Motor neuron (in vitro differentiated cells): ENCODE measurements around the gene ABTB1. TPM values are rescaled to one million over a fixed set of nuclear protein-coding genes. Genes with fewer than 3 reads are reported as not detected.

Experiments used
- ATAC-seq, 8 experiments: fragments of 200-7000 bp; cut with Tn5 transposase; replicated peaks in 6 of 8; 2 replicates each; pipeline ENCODE4 v1.8.0; 2021; ENCODE audit warnings: mild to moderate bottlenecking in 8 of 8, moderate library complexity in 8 of 8
- H3K27ac ChIP-seq, 2 donors: fragments of 250-450 bp; sonication (Bioruptor Pico); 2 replicates each; pipeline ENCODE4 v1.9.0; 2021; ENCODE audit warnings: antibody characterized with exemption in 2 of 2, mild to moderate bottlenecking in 2 of 2, moderate library complexity in 1 of 2
- H3K4me1 ChIP-seq, 2 donors: fragments of 250-450 bp; sonication (Bioruptor Pico); replicated peaks in 1 of 2; 2 replicates each; pipeline ENCODE4 v1.6.1; 2021; ENCODE audit warnings: antibody characterized with exemption in 2 of 2, mild to moderate bottlenecking in 2 of 2, moderate library complexity in 1 of 2
- H3K4me3 ChIP-seq, 5 donors: fragments of 250-450 bp; sonication (Bioruptor Pico); 2 replicates each; pipeline ENCODE4 v1.9.0; 2021; ENCODE audit warnings: antibody characterized with exemption in 5 of 5, mild to moderate bottlenecking in 5 of 5, moderate library complexity in 4 of 5
- WGBS, 10 experiments: fragments of 450-650 bp; shearing (Covaris generic); methylation state at CpG; one replicate each; pipeline ENCODE4 v1.0.0; 2022; 5-methylcytosine and 5-hydroxymethylcytosine counted together
- in situ Hi-C, 9 experiments: fragments of 400-800 bp; cut with MboI; loops; one replicate each; pipeline ENCODE4 v1.15.0; 2021; ENCODE audit warnings: low sequenced_read_pairs in 9 of 9, low pct_unique_long_range_greater_than_20kb in 2 of 9; ENCODE audit not compliant: unreplicated experiment in 9 of 9
- total RNA-seq, 8 experiments: library from RNA; unstranded; fragments of 300-600 nt; gene quantifications; 2 replicates each; pipeline versions ENCODE4 v1.2.3 to v1.2.4, GENCODE V29; 2022

Gene ABTB1
- total RNA-seq, 8 experiments from 2014 or later, result 0.60 to 61.4 (median 3.0) TPM

DNA sequence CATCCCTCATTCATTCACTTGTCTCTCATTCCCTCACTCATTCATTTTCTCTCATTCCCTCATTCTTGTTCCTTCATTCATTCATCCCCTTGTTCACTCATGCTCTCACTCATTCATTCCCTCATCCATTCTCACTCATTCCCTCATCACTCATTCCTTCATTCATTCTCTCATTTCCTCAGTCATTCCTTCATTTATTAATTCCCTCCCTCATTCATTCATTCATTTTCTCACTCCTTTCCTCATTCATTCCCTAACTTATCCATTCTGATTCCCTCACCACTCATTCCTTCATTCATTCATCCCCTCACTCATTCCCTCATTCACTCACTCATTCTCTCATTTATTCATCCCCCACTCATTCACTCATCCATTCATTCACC, 13.8 kb downstream of the ABTB1 start:
- Histone ChIP-seq H3K4me1 (peaks cover 0 to 4% of the 10 kb centered on the region in 2 donors), H3K27ac (no peak overlapping the region), H3K4me3 (no peak overlapping the region)
- in situ Hi-C loops, result loop anchor here in 1 of 9 experiments (25.0 kb wide), 1 partner anchor 276 kb away; no protein-coding TSS in a partner anchor
- no peak for ATAC-seq

DNA sequence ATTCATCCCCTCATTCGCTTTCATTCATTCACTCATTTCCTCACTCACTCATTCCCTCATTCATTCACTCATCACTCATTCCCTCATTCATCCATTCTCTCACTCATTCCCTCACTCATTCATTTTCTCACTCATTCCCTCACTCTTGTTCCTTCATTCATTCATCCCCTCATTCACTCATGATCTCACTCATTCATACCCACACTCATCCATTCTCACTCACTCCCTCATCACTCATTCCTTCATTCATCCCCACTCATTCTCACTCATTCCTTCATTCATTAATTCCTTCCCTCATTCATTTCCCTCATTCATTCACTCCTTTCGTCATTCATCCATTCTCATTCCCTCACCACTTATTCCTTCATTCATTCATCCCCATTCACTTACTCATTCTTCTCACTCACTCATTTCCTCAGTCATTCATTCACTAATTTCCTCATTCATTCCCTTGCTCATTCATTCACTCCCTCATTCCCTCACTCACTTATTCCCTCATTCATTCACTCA, 14.5 kb downstream of the ABTB1 start:
- in situ Hi-C loops, result loop anchor here in 1 of 9 experiments (25.0 kb wide), 1 partner anchor 275 kb away; no protein-coding TSS in a partner anchor
- no peak for ATAC-seq
- Histone ChIP-seq H3K4me3 (no peak overlapping the region), H3K27ac (no peak overlapping the region), H3K4me1 (peaks cover 0 to 4% of the 10 kb centered on the region in 2 donors)
- 78 to 100% (median 94%) methylated on average over 1 to 2 of the region's 2 CpGs for WGBS, 10 experiments

DNA sequence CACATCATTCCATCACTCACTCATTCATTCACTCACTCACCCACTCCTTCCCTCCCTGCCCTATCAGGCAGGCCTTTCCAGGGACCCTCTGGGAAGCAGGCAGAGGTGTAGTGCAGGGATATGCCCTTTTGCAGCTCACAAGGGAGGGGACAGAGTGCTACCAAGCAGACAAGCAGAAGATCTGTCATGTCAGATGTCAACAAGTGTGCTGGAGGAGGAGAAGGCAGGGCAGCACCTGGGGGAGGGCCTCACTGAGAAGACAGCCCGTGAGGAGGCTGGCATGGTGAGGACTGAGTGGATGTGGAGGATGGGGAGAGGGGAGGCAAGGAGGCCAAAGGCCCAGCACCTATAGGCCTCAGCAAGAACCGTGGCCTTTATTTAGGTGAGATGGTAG, 15.3 kb downstream of the ABTB1 start:
- Histone ChIP-seq H3K4me3 (no peak overlapping the region), H3K4me1 (peaks cover 0 to 4% of the 10 kb centered on the region in 2 donors), H3K27ac (no peak overlapping the region)
- ATAC-seq, result peak in 2 of 8 experiments; percentile 4 to 6
- 40 to 100% (median 40%) methylated on average over 1 of the region's 2 CpGs; no CpG with 5 or more reads in 7 of the 10 experiments for WGBS, 10 experiments
- in situ Hi-C loops, result loop anchor here in 1 of 9 experiments (25.0 kb wide), 1 partner anchor 274 kb away; no protein-coding TSS in a partner anchor

DNA sequence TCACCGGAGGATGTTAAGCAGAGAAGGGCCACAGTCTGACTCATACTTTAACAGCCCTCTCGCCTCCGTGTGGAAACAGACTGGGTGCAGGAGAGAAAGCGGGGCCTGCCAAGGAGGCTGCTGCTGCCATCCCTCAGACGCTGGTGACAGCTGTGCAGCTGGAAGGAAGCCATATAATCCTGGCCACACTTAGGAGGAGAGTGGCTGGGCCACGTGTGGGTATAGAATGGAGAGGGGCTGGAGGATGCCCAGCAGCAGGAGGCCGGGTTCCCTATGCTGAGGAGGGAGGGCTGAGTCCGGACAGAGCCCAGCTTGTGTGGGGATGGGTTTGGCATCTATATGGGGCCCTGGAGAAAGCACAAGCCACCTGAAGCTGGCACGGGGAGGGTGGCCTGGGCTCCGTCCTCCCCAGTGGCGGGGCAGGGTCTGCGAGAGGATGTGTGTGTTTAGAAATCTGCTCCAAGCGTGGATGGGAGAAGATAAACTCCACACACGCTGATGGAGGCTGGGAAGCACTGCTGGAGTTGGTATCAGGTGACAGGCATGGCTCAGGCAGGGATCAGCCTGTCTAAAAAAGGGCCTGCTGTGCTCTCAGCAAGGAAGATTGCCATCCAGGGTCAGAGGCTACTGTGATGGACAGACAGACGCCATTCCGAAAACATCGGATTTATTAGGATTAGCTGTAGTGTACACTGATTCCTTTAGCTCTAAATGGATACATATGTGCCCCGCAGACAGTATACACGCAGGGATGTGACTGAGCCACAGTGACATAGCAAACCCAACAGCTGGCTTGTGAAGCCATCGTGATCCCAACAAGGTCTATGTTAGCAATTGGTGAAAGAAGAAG, 15.9 kb downstream of the ABTB1 start:
- Histone ChIP-seq H3K4me1 (peaks cover 0 to 4% of the 10 kb centered on the region in 2 donors), H3K4me3 (no peak overlapping the region), H3K27ac (no peak overlapping the region)
- WGBS, 10 experiments, result 12 to 100% (median 70%) methylated on average over 1 to 8 of the region's 20 CpGs; no CpG with 5 or more reads in 4 of the 10 experiments
- peak in 5 of 8 experiments; percentile 32 to 70 (median 53) for ATAC-seq
- in situ Hi-C loops, result loop anchor here in 1 of 9 experiments (25.0 kb wide), 1 partner anchor 274 kb away; no protein-coding TSS in a partner anchor

DNA sequence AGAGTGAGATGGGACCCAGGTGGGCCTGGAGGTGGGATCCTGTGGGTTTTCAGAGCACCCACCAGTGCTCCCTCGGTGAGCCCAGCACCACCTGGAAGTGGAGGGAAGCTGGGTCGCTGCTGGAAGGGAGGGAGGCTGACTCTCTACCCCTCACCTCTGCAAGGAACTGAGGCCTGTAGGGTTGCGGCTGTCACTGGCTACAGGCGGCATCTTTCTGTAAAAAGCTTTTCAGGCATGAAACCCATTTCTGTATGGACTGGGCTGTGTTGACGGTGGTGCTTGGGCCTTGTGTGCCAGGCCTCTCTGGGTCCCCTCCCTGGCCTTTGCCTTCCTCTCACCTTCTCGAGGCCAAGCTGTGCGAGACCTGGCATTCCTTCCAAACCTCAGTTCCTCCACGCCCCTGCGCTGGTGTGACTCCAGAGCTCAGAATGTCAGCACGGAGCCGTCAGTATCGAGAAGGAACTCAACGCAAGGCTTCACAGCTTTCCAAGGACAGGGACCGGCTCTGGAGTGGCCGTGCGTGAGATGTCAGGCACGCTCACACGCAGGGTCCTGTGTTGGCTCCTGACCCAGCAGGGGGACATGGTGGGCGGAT, 16.6 kb downstream of the ABTB1 start:
- in situ Hi-C loops, result loop anchor here in 1 of 9 experiments (25.0 kb wide), 1 partner anchor 273 kb away; no protein-coding TSS in a partner anchor
- no peak for ATAC-seq
- Histone ChIP-seq H3K27ac (no peak overlapping the region), H3K4me3 (no peak overlapping the region), H3K4me1 (peaks cover 0 to 4% of the 10 kb centered on the region in 2 donors)
- 82 to 97% (median 90%) methylated on average over 3 to 14 of the region's 19 CpGs; no CpG with 5 or more reads in 5 of the 10 experiments for WGBS, 10 experiments

DNA sequence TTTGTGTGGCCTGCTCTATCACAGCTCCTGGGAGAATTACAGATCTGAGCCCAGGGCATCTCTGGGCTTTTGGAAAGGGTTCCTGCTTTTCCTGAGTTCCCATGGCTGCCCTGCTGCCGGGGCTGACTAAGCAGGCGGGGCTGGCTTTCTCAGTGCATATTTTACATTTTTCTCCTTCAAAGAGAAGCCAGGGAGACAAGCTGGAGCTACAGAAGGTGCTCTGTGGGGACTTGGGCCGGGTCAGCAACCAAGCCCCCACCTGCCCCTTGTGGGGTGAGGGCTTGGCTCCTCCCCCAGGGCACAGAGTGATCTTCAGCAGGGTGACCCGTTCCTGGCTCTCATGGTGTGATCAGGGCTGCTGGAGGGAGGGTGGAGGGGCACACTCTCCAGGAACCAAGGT, 17.4 kb downstream of the ABTB1 start:
- WGBS, 10 experiments, result 51 to 57% (median 53%) methylated on average over 1 to 4 of the region's 4 CpGs; no CpG with 5 or more reads in 7 of the 10 experiments
- H3K27ac ChIP-seq, result no peak overlapping the region
- peak in 5 of 8 experiments; percentile 13 to 63 (median 47) for ATAC-seq
- H3K4me3 ChIP-seq, result no peak overlapping the region
- in situ Hi-C loops, result loop anchor here in 1 of 9 experiments (25.0 kb wide), 1 partner anchor 272 kb away; no protein-coding TSS in a partner anchor
- H3K4me1 ChIP-seq, result peaks cover 0 to 4% of the 10 kb centered on the region in 2 donors

DNA sequence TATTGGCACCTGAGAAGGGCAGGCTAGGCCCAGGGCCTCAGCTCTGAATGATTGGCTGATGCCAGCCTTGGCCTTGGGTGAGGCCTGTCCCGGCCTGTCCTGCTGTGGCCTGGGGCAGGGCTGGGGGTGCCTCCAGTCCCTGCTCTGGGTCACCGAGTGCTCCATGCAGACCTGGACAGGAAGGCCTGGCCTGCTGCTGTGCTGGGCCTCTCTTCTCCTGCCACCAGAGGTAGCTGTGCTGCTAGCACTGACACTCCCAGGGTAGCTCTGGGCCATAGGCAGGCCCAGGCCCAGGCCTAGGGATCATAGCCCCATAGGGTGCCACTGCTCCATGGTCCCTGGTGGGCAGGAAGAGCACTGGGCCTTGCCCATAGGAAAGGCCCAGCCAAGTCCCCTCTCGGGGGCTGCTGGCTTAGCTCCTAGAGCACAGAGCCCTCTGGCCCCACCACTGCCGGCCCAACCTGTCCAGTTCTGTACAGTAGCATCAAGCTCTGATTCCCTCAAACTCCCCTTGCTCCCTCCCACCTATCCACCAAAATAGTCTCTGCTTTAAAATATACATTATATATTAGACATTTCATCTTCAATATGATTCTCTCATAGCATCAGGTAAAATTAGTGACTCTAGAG, 18.2 kb downstream of the ABTB1 start:
- Histone ChIP-seq H3K27ac (no peak overlapping the region), H3K4me3 (no peak overlapping the region), H3K4me1 (peaks cover 0 to 4% of the 10 kb centered on the region in 2 donors)
- in situ Hi-C loops, result loop anchor here in 1 of 9 experiments (25.0 kb wide), 1 partner anchor 271 kb away; no protein-coding TSS in a partner anchor
- 0 to 95% (median 83%) methylated on average over 1 to 2 of the region's 4 CpGs; no CpG with 5 or more reads in 7 of the 10 experiments for WGBS, 10 experiments
- ATAC-seq, result peak; percentile 62 to 86 (median 79)

DNA sequence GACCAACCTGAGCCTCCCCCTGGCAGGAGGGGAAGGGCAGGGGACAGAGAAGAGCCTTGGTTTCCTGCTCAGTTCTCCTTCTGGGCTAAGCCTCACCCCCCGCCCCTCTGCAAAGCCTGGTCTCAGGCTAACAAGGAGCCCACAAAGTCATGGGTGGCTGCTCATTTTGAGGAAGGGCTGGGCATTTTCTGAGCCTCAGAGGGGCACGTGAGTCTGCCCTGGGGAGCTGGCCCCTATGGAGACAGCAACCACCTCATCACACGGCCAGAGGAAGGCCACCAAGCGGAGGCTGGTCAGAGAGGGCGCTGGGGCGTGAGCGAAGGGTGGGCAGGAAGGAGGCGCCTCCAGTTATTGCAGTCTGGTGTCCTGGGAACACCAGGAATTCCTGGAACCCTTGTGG, 18.7 kb downstream of the ABTB1 start:
- Histone ChIP-seq H3K27ac (no peak overlapping the region), H3K4me3 (no peak overlapping the region), H3K4me1 (peaks cover 0 to 4% of the 10 kb centered on the region in 2 donors)
- ATAC-seq, result no peak
- in situ Hi-C loops, result loop anchor here in 1 of 9 experiments (25.0 kb wide), 1 partner anchor 271 kb away; no protein-coding TSS in a partner anchor
- WGBS, 10 experiments, result 73 to 100% (median 88%) methylated on average over 4 to 6 of the region's 8 CpGs; no CpG with 5 or more reads in 4 of the 10 experiments

DNA sequence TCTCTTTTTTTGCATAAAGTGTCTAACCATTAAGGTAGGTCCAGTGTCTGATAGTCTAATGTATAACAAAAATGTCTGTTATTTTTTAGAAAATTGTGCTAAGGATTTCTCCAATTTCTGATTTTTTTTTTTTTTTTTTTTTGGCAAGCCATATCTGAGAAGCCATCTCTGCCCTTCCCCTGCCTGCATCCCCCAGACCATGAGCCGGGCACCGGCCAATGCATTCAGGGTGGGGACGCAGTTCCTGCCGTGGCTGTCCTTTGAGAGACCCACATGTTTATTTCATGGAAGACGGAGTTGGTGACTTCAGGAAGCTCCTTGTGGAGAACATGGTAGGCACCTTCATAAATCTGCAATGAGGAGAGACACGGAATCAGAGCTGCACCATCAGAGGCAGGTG, 19.2 kb downstream of the ABTB1 start:
- Histone ChIP-seq H3K4me1 (peaks cover 0 to 4% of the 10 kb centered on the region in 2 donors), H3K27ac (no peak overlapping the region), H3K4me3 (no peak overlapping the region)
- in situ Hi-C loops, result loop anchor here in 1 of 9 experiments (25.0 kb wide), 1 partner anchor 270 kb away; no protein-coding TSS in a partner anchor
- WGBS, 10 experiments, result 80 to 100% (median 96%) methylated on average over 1 to 6 of the region's 6 CpGs; no CpG with 5 or more reads in 3 of the 10 experiments
- ATAC-seq, result no peak

DNA sequence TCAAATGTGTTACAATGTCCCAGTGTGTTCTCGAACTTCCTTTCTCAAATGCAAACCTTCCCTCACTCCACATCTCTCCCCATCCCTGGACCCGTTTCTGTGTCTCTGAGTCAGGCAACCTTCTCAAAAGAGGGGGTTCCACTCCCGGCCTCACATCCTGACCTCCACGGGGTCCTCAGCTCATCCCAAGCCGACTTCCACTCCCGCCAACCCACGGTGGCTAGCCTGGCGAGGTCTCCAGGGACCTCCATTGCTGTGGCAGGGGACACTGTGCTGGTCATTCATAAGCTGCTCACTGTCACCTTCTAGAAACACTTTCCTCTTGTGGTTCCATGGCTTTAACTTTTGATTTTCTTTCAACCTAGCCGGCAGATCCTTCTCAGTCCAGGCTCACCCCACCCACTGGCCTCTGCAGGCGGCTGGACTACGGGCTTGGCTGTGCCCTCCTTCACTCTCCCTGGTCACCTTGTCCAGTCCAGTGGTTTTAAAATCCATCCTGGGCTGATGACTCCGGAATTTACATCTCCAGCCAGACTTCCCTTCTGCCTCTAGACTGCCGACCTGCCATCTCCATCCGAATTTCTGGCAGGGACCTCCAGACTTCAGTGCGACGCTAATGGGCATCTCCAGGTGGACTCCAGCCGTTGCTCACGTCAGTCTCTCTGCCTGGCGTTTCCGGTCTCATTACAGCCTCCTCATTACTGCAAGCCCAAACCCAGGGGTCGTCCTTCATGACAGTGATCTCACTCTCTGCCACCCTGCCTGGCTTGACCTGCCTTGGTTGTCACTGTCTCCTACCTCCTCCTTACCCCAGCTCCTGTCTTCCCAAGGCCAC, 20.0 kb downstream of the ABTB1 start:
- ATAC-seq, result no peak
- in situ Hi-C loops, result loop anchor here in 1 of 9 experiments (25.0 kb wide), 1 partner anchor 270 kb away; no protein-coding TSS in a partner anchor
- H3K27ac ChIP-seq, result no peak overlapping the region
- 80 to 98% (median 87%) methylated on average over 4 to 15 of the region's 21 CpGs; no CpG with 5 or more reads in 3 of the 10 experiments for WGBS, 10 experiments
- H3K4me3 ChIP-seq, result no peak overlapping the region
- H3K4me1 ChIP-seq, result peaks cover 2 to 4% of the 10 kb centered on the region in 2 donors

DNA sequence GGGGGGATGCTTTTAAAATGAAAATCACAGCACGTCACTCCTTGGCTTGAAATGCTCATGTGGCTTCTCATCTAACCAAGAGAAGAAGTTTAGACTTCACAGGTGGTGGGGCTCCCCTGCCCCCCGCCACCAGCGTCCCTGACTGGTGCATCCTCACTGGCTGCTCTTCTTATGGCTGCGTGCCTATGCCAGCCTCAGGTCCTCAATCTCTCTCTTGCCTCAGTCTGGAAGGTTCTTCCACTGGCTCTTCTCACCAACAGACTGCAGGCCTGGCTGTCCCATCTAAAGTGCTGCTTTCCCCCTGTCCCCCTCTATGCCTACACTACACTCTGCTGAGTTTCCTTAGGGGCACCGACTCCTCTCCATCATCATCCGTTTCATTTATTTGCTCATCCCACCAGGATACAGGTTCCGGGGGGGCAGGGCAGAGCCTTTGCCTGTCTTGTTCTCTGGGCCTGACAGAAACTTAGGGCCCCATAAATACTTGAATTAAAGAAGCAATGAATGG, 20.6 kb downstream of the ABTB1 start:
- peaks cover 4% of the 10 kb centered on the region in 2 donors for H3K4me1 ChIP-seq
- ATAC-seq, result no peak
- WGBS, 10 experiments, result 67 to 100% (median 76%) methylated on average over 1 to 5 of the region's 7 CpGs; no CpG with 5 or more reads in 2 of the 10 experiments
- H3K4me3 ChIP-seq, result no peak overlapping the region
- in situ Hi-C loops, result loop anchor here in 1 of 9 experiments (25.0 kb wide), 1 partner anchor 269 kb away; no protein-coding TSS in a partner anchor
- no peak overlapping the region for H3K27ac ChIP-seq
